HL-60 (cell line): ENCODE measurements around the gene TRAF3IP3.

ENCODE experiments used
- DNase-seq, 2 experiments: peaks; one replicate each; pipeline ENCODE4 v3.0.0-alpha.2; 2010 to 2020; ENCODE audit warnings: low read depth in 1 of 2, low spot score in 1 of 2
- H3K27ac ChIP-seq: fragments of 250-450 bp; sonication (Bioruptor Pico); replicated peaks from 2 replicates; pipeline ENCODE4 v1.5.1; 2020; ENCODE audit warnings: mild to moderate bottlenecking, moderate library complexity
- H3K27me3 ChIP-seq: fragments of 250-450 bp; sonication (Bioruptor Pico); 2 replicates; pipeline ENCODE4 v1.5.1; 2021; ENCODE audit warnings: mild to moderate bottlenecking, moderate library complexity; ENCODE audit not compliant: insufficient read depth, poor library complexity, severe bottlenecking
- H3K4me3 ChIP-seq: replicated peaks from 2 replicates; pipeline ENCODE4 v1.5.1; 2011; ENCODE audit warnings: mild to moderate bottlenecking, control low read depth, low read length; ENCODE audit not compliant: insufficient read depth
- GABPA ChIP-seq: IDR thresholded peaks from 2 replicates; pipeline ENCODE4 v1.6.1; 2012; ENCODE audit warnings: low read depth
- POLR2AphosphoS5 ChIP-seq: IDR thresholded peaks from 2 replicates; pipeline ENCODE4 v1.6.1; 2012; ENCODE audit warnings: low read depth
- REST ChIP-seq: IDR thresholded peaks from 2 replicates; pipeline ENCODE4 v1.6.1; 2012; ENCODE audit warnings: low read depth; ENCODE audit not compliant: insufficient replicate concordance
- SPI1 ChIP-seq: IDR thresholded peaks from 2 replicates; pipeline ENCODE4 v1.6.1; 2012; ENCODE audit warnings: low read depth, mild to moderate bottlenecking, borderline replicate concordance
- TF ChIP-seq, protein P1 (sequence below): IDR thresholded peaks from one replicate; pipeline ENCODE4 v1.5.1; 2011; ENCODE audit warnings: low read length, control low read depth, inconsistent platforms; ENCODE audit not compliant: insufficient read depth

TRAF3IP3 gene

DNA sequence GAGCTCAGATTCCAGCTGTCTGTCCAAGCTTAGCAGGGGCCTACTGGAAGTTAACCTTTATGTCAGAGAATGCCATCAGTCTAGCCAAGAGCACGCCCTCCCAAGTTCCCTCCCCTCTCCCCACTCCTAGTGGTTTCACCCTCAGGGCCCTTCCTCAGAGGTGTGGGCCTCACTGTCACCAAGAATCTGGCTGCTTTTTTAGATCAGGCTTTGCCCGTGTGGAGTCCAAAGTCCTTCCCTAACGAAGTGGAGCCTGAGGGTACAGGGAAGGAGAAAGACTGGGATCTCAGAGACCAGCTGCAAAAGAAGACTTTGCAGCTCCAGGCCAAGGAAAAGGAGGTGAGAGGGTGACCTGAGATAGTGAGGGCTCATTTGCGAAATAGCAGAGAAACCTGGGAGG is 24.4 kb downstream of the TRAF3IP3 start:
- TF ChIP-seq SPI1, result no peak
- no peak for TF ChIP-seq GABPA
- no peak for TF ChIP-seq POLR2AphosphoS5
- TF ChIP-seq, protein P1, sequence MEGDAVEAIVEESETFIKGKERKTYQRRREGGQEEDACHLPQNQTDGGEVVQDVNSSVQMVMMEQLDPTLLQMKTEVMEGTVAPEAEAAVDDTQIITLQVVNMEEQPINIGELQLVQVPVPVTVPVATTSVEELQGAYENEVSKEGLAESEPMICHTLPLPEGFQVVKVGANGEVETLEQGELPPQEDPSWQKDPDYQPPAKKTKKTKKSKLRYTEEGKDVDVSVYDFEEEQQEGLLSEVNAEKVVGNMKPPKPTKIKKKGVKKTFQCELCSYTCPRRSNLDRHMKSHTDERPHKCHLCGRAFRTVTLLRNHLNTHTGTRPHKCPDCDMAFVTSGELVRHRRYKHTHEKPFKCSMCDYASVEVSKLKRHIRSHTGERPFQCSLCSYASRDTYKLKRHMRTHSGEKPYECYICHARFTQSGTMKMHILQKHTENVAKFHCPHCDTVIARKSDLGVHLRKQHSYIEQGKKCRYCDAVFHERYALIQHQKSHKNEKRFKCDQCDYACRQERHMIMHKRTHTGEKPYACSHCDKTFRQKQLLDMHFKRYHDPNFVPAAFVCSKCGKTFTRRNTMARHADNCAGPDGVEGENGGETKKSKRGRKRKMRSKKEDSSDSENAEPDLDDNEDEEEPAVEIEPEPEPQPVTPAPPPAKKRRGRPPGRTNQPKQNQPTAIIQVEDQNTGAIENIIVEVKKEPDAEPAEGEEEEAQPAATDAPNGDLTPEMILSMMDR, result no peak
- no peak for TF ChIP-seq REST
- no peak for DNase-seq
- H3K27me3 ChIP-seq, result no peaks in the 10 kb centered on the region
- no peak overlapping the region for H3K4me3 ChIP-seq
- H3K27ac ChIP-seq, result no peak overlapping the region

DNA sequence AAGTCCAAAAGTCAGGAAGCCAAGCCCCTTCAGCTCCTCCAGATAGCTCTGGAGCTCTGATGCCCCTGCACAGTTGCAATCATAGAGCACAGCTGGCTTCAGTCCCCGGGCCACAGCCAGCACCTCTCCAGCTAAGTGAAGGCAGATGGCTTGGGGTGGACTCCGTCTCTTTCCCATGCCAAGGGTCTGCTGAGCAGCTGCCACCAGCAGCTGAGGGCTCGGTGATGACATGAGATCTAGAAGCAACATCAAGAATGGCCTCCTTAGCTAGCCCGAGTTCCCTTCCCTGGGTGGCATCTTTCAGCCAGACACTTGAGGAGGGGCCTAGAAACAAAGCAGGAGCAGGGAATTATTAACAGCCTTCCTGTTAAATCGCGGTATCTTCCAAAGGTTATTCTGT is 27.5 kb downstream of the TRAF3IP3 start:
- TF ChIP-seq GABPA, result no peak
- no peak for TF ChIP-seq REST
- no peak overlapping the region for H3K27ac ChIP-seq
- no peak for DNase-seq
- H3K27me3 ChIP-seq, result no peaks in the 10 kb centered on the region
- H3K4me3 ChIP-seq, result peak overlapping the region; percentile 80

GRCh38 chr1:209784265-209785169 is 28.7 kb downstream of the TRAF3IP3 start, which contains the start of gene C1orf74:
Gene C1orf74, minus strand, starts transcription at chr1:209784559. Its CDS starts 925 bp downstream, at chr1:209783634.
- Histone ChIP-seq H3K4me3 (peak within 1 kb of the TSS; percentile 80), H3K27me3 (no peaks in the 10 kb centered on the region), H3K27ac (peak within 1 kb of the TSS; percentile 77)
- TF ChIP-seq, protein P1, result no peak
- TF ChIP-seq POLR2AphosphoS5 (peak; percentile 88), SPI1 (peak; percentile 73; the same call in 1 of the 2 replicates), GABPA (peak; percentile 95), REST (peak; percentile 72)
- peak; percentile 92 to 99 for DNase-seq
